DND-41 (cell line): Measurements from ENCODE around the gene NUBP2.

Experiments used
- ATAC-seq: fragments of 200-7000 bp; cut with Tn5 transposase; 3 replicates; pipeline ENCODE4 v1.9.1; 2021; ENCODE audit warnings: low read depth; ENCODE audit not compliant: insufficient read depth
- DNase-seq: peaks from one replicate; pipeline ENCODE4 v3.0.0-alpha.2; 2020
- H2AFZ ChIP-seq: 2 replicates; pipeline ENCODE4 v1.6.0; 2012; ENCODE audit warnings: low read depth, low read length
- H3K27ac ChIP-seq: 2 replicates; pipeline ENCODE4 v1.5.1; 2012; ENCODE audit warnings: low read length, inconsistent platforms
- H3K27me3 ChIP-seq: fragments of 200-600 bp; sonication (generic); 2 replicates; pipeline ENCODE4 v1.6.0; 2012; ENCODE audit warnings: low read length, mild to moderate bottlenecking, inconsistent platforms; ENCODE audit not compliant: insufficient read depth, poor library complexity
- H3K36me3 ChIP-seq: 2 replicates; pipeline ENCODE4 v1.5.1; 2012; ENCODE audit warnings: low read length, inconsistent platforms; ENCODE audit not compliant: insufficient read depth
- H3K4me1 ChIP-seq: 2 replicates; pipeline ENCODE4 v1.5.1; 2012; ENCODE audit warnings: mild to moderate bottlenecking, low read length; ENCODE audit not compliant: insufficient read depth
- H3K4me2 ChIP-seq: 2 replicates; pipeline ENCODE4 v1.6.0; 2012; ENCODE audit warnings: mild to moderate bottlenecking, moderate library complexity, low read length, inconsistent platforms; ENCODE audit not compliant: insufficient read depth
- H3K4me3 ChIP-seq, 2 experiments: fragments of 200-600 bp in 1 of 2; shearing (Covaris generic) in 1 of 2; 2 replicates each; pipeline ENCODE4 v1.5.1; 2012 to 2016; ENCODE audit warnings: inconsistent platforms in 2 of 2, low read length in 2 of 2, mild to moderate bottlenecking in 2 of 2, low read depth in 1 of 2, moderate library complexity in 1 of 2
- H3K79me2 ChIP-seq: 2 replicates; pipeline ENCODE4 v1.6.0; 2012; ENCODE audit warnings: low read length, inconsistent platforms; ENCODE audit not compliant: insufficient read depth
- H3K9ac ChIP-seq: 2 replicates; pipeline ENCODE4 v1.6.0; 2012; ENCODE audit warnings: low read depth, mild to moderate bottlenecking, inconsistent platforms, low read length, moderate library complexity
- H3K9me3 ChIP-seq: 2 replicates; pipeline ENCODE4 v1.5.1; 2012; ENCODE audit warnings: low read length, moderate library complexity, mild to moderate bottlenecking, inconsistent platforms; ENCODE audit not compliant: insufficient read depth, severe bottlenecking
- H4K20me1 ChIP-seq: 2 replicates; pipeline ENCODE4 v1.6.0; 2012; ENCODE audit warnings: low read length; ENCODE audit not compliant: insufficient read depth
- EZH2 ChIP-seq: IDR thresholded peaks from 3 replicates; pipeline ENCODE4 v1.6.1; 2012; ENCODE audit warnings: borderline replicate concordance, low read depth, mild to moderate bottlenecking, moderate library complexity, low read length, inconsistent platforms; ENCODE audit not compliant: severe bottlenecking
- TF ChIP-seq, protein P1 (sequence below): IDR thresholded peaks from 2 replicates; pipeline ENCODE4 v1.5.1; 2012; ENCODE audit warnings: borderline replicate concordance, low read length, moderate library complexity, mild to moderate bottlenecking; ENCODE audit not compliant: poor library complexity, severe bottlenecking; ENCODE audit errors: extremely low read depth

The NUBP2 gene

GRCh38 chr16:1791943-1792812 lies 9.4 kb downstream of the NUBP2 start:
- Histone ChIP-seq H3K4me1 (no peaks in the 10 kb centered on the region), H3K4me2 (no peak overlapping the region), H4K20me1 (peaks cover 43% of the 10 kb centered on the region), H3K79me2 (peaks cover 10% of the 10 kb centered on the region), H3K9me3 (no peaks in the 10 kb centered on the region), H3K4me3 (no peak overlapping the region), H3K9ac (no peak overlapping the region), H3K36me3 (peaks cover 41% of the 10 kb centered on the region), H2AFZ (no peak overlapping the region), H3K27ac (no peak overlapping the region), H3K27me3 (no peaks in the 10 kb centered on the region)
- ATAC-seq = no peak
- DNase-seq = no peak
- TF ChIP-seq EZH2 = no peak
- TF ChIP-seq, protein P1, sequence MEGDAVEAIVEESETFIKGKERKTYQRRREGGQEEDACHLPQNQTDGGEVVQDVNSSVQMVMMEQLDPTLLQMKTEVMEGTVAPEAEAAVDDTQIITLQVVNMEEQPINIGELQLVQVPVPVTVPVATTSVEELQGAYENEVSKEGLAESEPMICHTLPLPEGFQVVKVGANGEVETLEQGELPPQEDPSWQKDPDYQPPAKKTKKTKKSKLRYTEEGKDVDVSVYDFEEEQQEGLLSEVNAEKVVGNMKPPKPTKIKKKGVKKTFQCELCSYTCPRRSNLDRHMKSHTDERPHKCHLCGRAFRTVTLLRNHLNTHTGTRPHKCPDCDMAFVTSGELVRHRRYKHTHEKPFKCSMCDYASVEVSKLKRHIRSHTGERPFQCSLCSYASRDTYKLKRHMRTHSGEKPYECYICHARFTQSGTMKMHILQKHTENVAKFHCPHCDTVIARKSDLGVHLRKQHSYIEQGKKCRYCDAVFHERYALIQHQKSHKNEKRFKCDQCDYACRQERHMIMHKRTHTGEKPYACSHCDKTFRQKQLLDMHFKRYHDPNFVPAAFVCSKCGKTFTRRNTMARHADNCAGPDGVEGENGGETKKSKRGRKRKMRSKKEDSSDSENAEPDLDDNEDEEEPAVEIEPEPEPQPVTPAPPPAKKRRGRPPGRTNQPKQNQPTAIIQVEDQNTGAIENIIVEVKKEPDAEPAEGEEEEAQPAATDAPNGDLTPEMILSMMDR = no peak

GRCh38 chr16:1792836-1793577 lies 10.2 kb downstream of the NUBP2 start:
- DNase-seq = no peak
- H3K9ac ChIP-seq = no peak overlapping the region
- H3K27me3 ChIP-seq = no peaks in the 10 kb centered on the region
- H3K79me2 ChIP-seq = 0 out of 2 replicates have a peak, but pooled peaks cover 3% of the 10 kb centered on the region
- H3K4me3 ChIP-seq = no peak overlapping the region
- H3K27ac ChIP-seq = no peak overlapping the region
- TF ChIP-seq EZH2 = no peak
- TF ChIP-seq, protein P1 = no peak
- H4K20me1 ChIP-seq = peaks cover 35% of the 10 kb centered on the region
- H2AFZ ChIP-seq = no peak overlapping the region
- H3K4me2 ChIP-seq = no peak overlapping the region
- H3K36me3 ChIP-seq = peaks cover 33% of the 10 kb centered on the region
- no peaks in the 10 kb centered on the region for H3K4me1 ChIP-seq
- peaks cover 2% of the 10 kb centered on the region for H3K9me3 ChIP-seq
- no peak for ATAC-seq

GRCh38 chr16:1793578-1794220 lies 10.9 kb downstream of the NUBP2 start, which contains the start of gene IGFALS:
Gene IGFALS, minus strand, starts transcription at chr16:1793705. Its CDS starts 53 bp downstream, at chr16:1793652.
- Histone ChIP-seq H3K36me3 (peaks cover 26% of the 10 kb centered on the region), H3K79me2 (no peaks in the 10 kb centered on the region), H2AFZ (no peak within 1 kb of the TSS), H3K27me3 (no peaks in the 10 kb centered on the region), H3K27ac (no peak within 1 kb of the TSS), H3K9ac (no peak within 1 kb of the TSS), H3K4me1 (no peaks in the 10 kb centered on the region), H3K4me2 (no peak within 1 kb of the TSS), H4K20me1 (peaks cover 28% of the 10 kb centered on the region), H3K9me3 (peaks cover 6% of the 10 kb centered on the region), H3K4me3 (no peak within 1 kb of the TSS)
- TF ChIP-seq EZH2 = no peak
- TF ChIP-seq, protein P1 = no peak
- ATAC-seq (no peak), DNase-seq (no peak)
